GM23338 (cell line): ENCODE data around the gene ATF1. TPM values are rescaled to one million over a fixed set of nuclear protein-coding genes. Genes with fewer than 3 reads are reported as not detected.

Experiments
- CREB1 ChIP-seq: fragments of 250-450 bp; sonication (Bioruptor Pico); IDR thresholded peaks from 2 replicates; pipeline ENCODE4 v1.5.0; 2020; ENCODE audit warnings: low read depth, mild to moderate bottlenecking, moderate library complexity
- EZH2 ChIP-seq: fragments of 200-600 bp; sonication (generic); IDR thresholded peaks from one replicate; pipeline ENCODE4 v1.8.0; 2017; ENCODE audit warnings: antibody characterized with exemption, mild to moderate bottlenecking, low read depth; ENCODE audit not compliant: unreplicated experiment
- NANOG ChIP-seq: IDR thresholded peaks from 2 replicates; pipeline ENCODE4 v1.6.1; 2016; ENCODE audit warnings: antibody characterized with exemption, borderline replicate concordance
- STAT1 ChIP-seq: IDR thresholded peaks from one replicate; pipeline ENCODE4 v1.6.1; 2016; ENCODE audit warnings: antibody characterized with exemption; ENCODE audit not compliant: unreplicated experiment
- ZNF114 ChIP-seq: fragments of 250-450 bp; sonication (Bioruptor Pico); IDR thresholded peaks from 2 replicates; pipeline ENCODE4 v1.5.0; 2020; ENCODE audit warnings: mild to moderate bottlenecking, moderate library complexity
- ZNF331 ChIP-seq: fragments of 250-450 bp; sonication (Bioruptor Pico); IDR thresholded peaks from 2 replicates; pipeline ENCODE4 v1.5.0; 2020; ENCODE audit warnings: low read depth, mild to moderate bottlenecking, moderate library complexity
- polyA plus RNA-seq: library from polyadenylated mRNA; unstranded; fragments of >200 nt; fragmentation: Nextera tagmentation; extraction: Ambion mirVana; gene quantifications from 2 replicates; pipeline ENCODE4 v1.2.1, GENCODE V29; 2016
- total RNA-seq: library from RNA; depleted of rRNA; stranded (reverse); fragments of >200 nt; shearing (Covaris generic); gene quantifications from 2 replicates; pipeline ENCODE4 v1.2.3, GENCODE V29; 2014
- TF ChIP-seq, protein P1 (sequence below): fragments of 250-450 bp; sonication (Bioruptor Pico); IDR thresholded peaks from 2 replicates; pipeline ENCODE4 v1.5.0; 2020; ENCODE audit warnings: mild to moderate bottlenecking, moderate library complexity
- TF ChIP-seq, protein P2 (sequence below): IDR thresholded peaks from one replicate; pipeline ENCODE4 v1.6.1; 2018; ENCODE audit warnings: antibody characterized with exemption; ENCODE audit not compliant: unreplicated experiment

ATF1 gene
- total and polyA plus RNA-seq, 2 experiments from 2014 or later: 17.5 to 22.7 TPM

DNA sequence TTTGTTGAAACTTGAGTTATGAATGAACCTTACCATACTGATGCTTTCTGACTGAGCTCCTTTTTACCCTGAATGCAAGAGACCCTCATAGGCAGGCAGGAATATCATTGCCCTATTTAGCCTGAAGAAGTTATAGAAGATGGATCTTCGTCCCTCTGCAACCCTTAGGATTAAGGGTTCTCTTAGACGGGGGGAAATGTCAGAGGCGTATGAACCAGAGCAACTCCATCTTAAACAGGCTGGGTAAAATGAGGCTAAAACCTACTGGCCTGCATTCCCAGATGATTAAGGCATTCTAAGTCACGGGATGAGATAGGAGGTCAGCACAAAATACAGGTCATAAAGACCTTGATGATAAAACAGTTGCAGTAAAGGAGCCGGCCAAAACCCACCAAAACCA is 7.5 kb downstream of the ATF1 start (continued):
- TF ChIP-seq, protein P1, sequence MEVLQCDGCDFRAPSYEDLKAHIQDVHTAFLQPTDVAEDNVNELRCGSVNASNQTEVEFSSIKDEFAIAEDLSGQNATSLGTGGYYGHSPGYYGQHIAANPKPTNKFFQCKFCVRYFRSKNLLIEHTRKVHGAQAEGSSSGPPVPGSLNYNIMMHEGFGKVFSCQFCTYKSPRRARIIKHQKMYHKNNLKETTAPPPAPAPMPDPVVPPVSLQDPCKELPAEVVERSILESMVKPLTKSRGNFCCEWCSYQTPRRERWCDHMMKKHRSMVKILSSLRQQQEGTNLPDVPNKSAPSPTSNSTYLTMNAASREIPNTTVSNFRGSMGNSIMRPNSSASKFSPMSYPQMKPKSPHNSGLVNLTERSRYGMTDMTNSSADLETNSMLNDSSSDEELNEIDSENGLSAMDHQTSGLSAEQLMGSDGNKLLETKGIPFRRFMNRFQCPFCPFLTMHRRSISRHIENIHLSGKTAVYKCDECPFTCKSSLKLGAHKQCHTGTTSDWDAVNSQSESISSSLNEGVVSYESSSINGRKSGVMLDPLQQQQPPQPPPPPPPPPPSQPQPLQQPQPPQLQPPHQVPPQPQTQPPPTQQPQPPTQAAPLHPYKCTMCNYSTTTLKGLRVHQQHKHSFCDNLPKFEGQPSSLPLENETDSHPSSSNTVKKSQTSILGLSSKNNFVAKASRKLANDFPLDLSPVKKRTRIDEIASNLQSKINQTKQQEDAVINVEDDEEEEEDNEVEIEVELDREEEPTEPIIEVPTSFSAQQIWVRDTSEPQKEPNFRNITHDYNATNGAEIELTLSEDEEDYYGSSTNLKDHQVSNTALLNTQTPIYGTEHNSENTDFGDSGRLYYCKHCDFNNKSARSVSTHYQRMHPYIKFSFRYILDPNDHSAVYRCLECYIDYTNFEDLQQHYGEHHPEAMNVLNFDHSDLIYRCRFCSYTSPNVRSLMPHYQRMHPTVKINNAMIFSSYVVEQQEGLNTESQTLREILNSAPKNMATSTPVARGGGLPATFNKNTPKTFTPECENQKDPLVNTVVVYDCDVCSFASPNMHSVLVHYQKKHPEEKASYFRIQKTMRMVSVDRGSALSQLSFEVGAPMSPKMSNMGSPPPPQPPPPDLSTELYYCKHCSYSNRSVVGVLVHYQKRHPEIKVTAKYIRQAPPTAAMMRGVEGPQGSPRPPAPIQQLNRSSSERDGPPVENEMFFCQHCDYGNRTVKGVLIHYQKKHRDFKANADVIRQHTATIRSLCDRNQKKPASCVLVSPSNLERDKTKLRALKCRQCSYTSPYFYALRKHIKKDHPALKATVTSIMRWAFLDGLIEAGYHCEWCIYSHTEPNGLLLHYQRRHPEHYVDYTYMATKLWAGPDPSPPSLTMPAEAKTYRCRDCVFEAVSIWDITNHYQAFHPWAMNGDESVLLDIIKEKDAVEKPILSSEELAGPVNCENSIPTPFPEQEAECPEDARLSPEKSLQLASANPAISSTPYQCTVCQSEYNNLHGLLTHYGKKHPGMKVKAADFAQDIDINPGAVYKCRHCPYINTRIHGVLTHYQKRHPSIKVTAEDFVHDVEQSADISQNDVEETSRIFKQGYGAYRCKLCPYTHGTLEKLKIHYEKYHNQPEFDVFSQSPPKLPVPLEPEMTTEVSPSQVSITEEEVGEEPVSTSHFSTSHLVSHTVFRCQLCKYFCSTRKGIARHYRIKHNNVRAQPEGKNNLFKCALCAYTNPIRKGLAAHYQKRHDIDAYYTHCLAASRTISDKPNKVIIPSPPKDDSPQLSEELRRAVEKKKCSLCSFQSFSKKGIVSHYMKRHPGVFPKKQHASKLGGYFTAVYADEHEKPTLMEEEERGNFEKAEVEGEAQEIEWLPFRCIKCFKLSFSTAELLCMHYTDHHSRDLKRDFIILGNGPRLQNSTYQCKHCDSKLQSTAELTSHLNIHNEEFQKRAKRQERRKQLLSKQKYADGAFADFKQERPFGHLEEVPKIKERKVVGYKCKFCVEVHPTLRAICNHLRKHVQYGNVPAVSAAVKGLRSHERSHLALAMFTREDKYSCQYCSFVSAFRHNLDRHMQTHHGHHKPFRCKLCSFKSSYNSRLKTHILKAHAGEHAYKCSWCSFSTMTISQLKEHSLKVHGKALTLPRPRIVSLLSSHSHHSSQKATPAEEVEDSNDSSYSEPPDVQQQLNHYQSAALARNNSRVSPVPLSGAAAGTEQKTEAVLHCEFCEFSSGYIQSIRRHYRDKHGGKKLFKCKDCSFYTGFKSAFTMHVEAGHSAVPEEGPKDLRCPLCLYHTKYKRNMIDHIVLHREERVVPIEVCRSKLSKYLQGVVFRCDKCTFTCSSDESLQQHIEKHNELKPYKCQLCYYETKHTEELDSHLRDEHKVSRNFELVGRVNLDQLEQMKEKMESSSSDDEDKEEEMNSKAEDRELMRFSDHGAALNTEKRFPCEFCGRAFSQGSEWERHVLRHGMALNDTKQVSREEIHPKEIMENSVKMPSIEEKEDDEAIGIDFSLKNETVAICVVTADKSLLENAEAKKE (CRISPR knock-in tag): no peak
- TF ChIP-seq ZNF331 (CRISPR knock-in tag) (no peak), CREB1 (CRISPR knock-in tag) (no peak), EZH2 (no peak), ZNF114 (CRISPR knock-in tag) (no peak), NANOG (no peak), STAT1 (no peak)
- TF ChIP-seq, protein P2, sequence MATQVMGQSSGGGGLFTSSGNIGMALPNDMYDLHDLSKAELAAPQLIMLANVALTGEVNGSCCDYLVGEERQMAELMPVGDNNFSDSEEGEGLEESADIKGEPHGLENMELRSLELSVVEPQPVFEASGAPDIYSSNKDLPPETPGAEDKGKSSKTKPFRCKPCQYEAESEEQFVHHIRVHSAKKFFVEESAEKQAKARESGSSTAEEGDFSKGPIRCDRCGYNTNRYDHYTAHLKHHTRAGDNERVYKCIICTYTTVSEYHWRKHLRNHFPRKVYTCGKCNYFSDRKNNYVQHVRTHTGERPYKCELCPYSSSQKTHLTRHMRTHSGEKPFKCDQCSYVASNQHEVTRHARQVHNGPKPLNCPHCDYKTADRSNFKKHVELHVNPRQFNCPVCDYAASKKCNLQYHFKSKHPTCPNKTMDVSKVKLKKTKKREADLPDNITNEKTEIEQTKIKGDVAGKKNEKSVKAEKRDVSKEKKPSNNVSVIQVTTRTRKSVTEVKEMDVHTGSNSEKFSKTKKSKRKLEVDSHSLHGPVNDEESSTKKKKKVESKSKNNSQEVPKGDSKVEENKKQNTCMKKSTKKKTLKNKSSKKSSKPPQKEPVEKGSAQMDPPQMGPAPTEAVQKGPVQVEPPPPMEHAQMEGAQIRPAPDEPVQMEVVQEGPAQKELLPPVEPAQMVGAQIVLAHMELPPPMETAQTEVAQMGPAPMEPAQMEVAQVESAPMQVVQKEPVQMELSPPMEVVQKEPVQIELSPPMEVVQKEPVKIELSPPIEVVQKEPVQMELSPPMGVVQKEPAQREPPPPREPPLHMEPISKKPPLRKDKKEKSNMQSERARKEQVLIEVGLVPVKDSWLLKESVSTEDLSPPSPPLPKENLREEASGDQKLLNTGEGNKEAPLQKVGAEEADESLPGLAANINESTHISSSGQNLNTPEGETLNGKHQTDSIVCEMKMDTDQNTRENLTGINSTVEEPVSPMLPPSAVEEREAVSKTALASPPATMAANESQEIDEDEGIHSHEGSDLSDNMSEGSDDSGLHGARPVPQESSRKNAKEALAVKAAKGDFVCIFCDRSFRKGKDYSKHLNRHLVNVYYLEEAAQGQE: no peak
